GM21723 (cell line): ENCODE results near the gene TMPRSS11F.

Experiments
- ATAC-seq: cut with Tn5 transposase; IDR thresholded peaks from one replicate; pipeline ENCODE4 v1.9.1; 2021; ENCODE audit warnings: mild to moderate bottlenecking, moderate library complexity; ENCODE audit not compliant: unreplicated experiment

TMPRSS11F gene

GRCh38 chr4:68079928-68080327 lies 49.7 kb downstream of the TMPRSS11F start:
- ATAC-seq, result no peak

- no peak for ATAC-seq
Measured at GRCh38 chr4:68077737-68078136, 51.9 kb downstream of the TMPRSS11F start.

- ATAC-seq, result no peak
Measured at GRCh38 chr4:68077301-68077700, 52.4 kb downstream of the TMPRSS11F start.

GRCh38 chr4:68076194-68076593 lies 53.5 kb downstream of the TMPRSS11F start:
- no peak for ATAC-seq

GRCh38 chr4:68074397-68074796 lies 55.3 kb downstream of the TMPRSS11F start:
- no peak for ATAC-seq

GRCh38 chr4:68070302-68070701 lies 59.4 kb downstream of the TMPRSS11F start:
- ATAC-seq, result no peak

- ATAC-seq, result no peak
Measured at GRCh38 chr4:68062501-68062900, 67.2 kb downstream of the TMPRSS11F start.

GRCh38 chr4:68038272-68038671 lies 91.4 kb downstream of the TMPRSS11F start:
- ATAC-seq, result no peak

GRCh38 chr4:68021185-68021584 lies 108.5 kb downstream of the TMPRSS11F start:
- ATAC-seq, result no peak

GRCh38 chr4:68011684-68012083 lies 118.0 kb downstream of the TMPRSS11F start:
- ATAC-seq, result no peak
